Erythroblast (primary cell): ENCODE measurements around the gene UIMC1.
A peak's percentile ranks its signal among the peaks of the same experiment; 100 is the strongest.
"Not testable (repeated sequence)": the region's sequence is repeated elsewhere in the genome, so short reads cannot be mapped to it uniquely, and the experiment has no call there.

Experiments used
- DNase-seq, 2 experiments: peaks; one replicate each; lab custom pipeline; 2025; lab: John Stamatoyannopoulos, UW
- GATA1 ChIP-seq: IDR thresholded peaks from 2 replicates; pipeline ENCODE4 v1.6.1; 2011; ENCODE audit warnings: low read depth, mild to moderate bottlenecking, control low read depth, low read length, moderate library complexity
- POLR2A ChIP-seq: IDR thresholded peaks from 2 replicates; pipeline ENCODE4 v1.6.1; 2011; ENCODE audit warnings: mild to moderate bottlenecking, low read length

The UIMC1 gene

GRCh38 chr5:176995896-176996767, 10.4 kb downstream of the UIMC1 start:
- TF ChIP-seq POLR2A (no peak), GATA1 (no peak)
- DNase-seq: no peak

GRCh38 chr5:176995122-176995490, 11.5 kb downstream of the UIMC1 start:
- DNase-seq: peak in 1 of 2 experiments; percentile 79
- TF ChIP-seq GATA1 (no peak), POLR2A (no peak)

- DNase-seq: peak; percentile 85 to 90
- TF ChIP-seq GATA1 (no peak), POLR2A (no peak)
These were observed 12.0 kb downstream of the UIMC1 start for GRCh38 chr5:176994460-176995121.

GRCh38 chr5:176993081-176993480, 13.5 kb downstream of the UIMC1 start:
- not testable (repeated sequence) for DNase-seq

- DNase-seq: no peak
- TF ChIP-seq GATA1: no peak
- TF ChIP-seq POLR2A: no peak
These were observed 19.0 kb downstream of the UIMC1 start for GRCh38 chr5:176987583-176987982.

- no peak for DNase-seq
- TF ChIP-seq POLR2A (no peak), GATA1 (no peak)
These were observed 20.3 kb downstream of the UIMC1 start for GRCh38 chr5:176986280-176986679.

- TF ChIP-seq POLR2A (no peak), GATA1 (no peak)
- no peak for DNase-seq
These were observed 21.1 kb downstream of the UIMC1 start for GRCh38 chr5:176985516-176985915.

- DNase-seq: not testable (repeated sequence)
These were observed 22.4 kb downstream of the UIMC1 start for GRCh38 chr5:176984176-176984575.

GRCh38 chr5:176983593-176983992, 23.0 kb downstream of the UIMC1 start:
- DNase-seq: not testable (repeated sequence)

- not testable (repeated sequence) for DNase-seq
These were observed 23.5 kb downstream of the UIMC1 start for GRCh38 chr5:176983112-176983511.

GRCh38 chr5:176980818-176981217, 25.8 kb downstream of the UIMC1 start:
- DNase-seq: no peak
- no peak for TF ChIP-seq GATA1
- no peak for TF ChIP-seq POLR2A

- TF ChIP-seq GATA1 (no peak), POLR2A (no peak)
- DNase-seq: no peak
These were observed 26.9 kb downstream of the UIMC1 start for GRCh38 chr5:176979669-176980068.

GRCh38 chr5:176965633-176966032, 40.9 kb downstream of the UIMC1 start:
- TF ChIP-seq POLR2A (no peak), GATA1 (no peak)
- no peak for DNase-seq

- TF ChIP-seq GATA1 (no peak), POLR2A (no peak)
- peak; percentile 57 to 69 for DNase-seq
These were observed 47.5 kb downstream of the UIMC1 start for GRCh38 chr5:176959051-176959450.

GRCh38 chr5:176956756-176957155, 49.8 kb downstream of the UIMC1 start:
- TF ChIP-seq POLR2A (no peak), GATA1 (no peak)
- DNase-seq: no peak
